SK-N-SH treated with all-trans-retinoic acid at 6 μM for 48 hours (cell line): Measurements from ENCODE around the gene SPTB.

Experiments used
- ATAC-seq: fragments of 200-7000 bp; cut with Tn5 transposase; 3 replicates; pipeline ENCODE4 v1.9.1; 2020; ENCODE audit warnings: mild to moderate bottlenecking, moderate library complexity
- ARNTL ChIP-seq: fragments of 450-650 bp; formaldehyde crosslinking; IDR thresholded peaks from 2 replicates; pipeline ENCODE4 v1.5.0; 2020; ENCODE audit warnings: low read depth, mild to moderate bottlenecking, moderate library complexity, borderline replicate concordance
- BACH2 ChIP-seq: fragments of 250-450 bp; sonication (Bioruptor Pico); IDR thresholded peaks from 2 replicates; pipeline ENCODE4 v1.9.0; 2021; ENCODE audit warnings: mild to moderate bottlenecking, borderline replicate concordance
- CREB5 ChIP-seq: fragments of 250-450 bp; sonication (Bioruptor Pico); IDR thresholded peaks from 2 replicates; pipeline ENCODE4 v1.5.1; 2020; ENCODE audit warnings: low read depth, mild to moderate bottlenecking, moderate library complexity
- CSDC2 ChIP-seq: fragments of 250-450 bp; sonication (Bioruptor Pico); IDR thresholded peaks from 2 replicates; pipeline ENCODE4 v1.5.0; 2020; ENCODE audit warnings: mild to moderate bottlenecking, moderate library complexity
- CSRNP3 ChIP-seq: fragments of 250-450 bp; sonication (Bioruptor Pico); IDR thresholded peaks from 2 replicates; pipeline ENCODE4 v1.5.1; 2021; ENCODE audit warnings: mild to moderate bottlenecking, moderate library complexity
- ESRRG ChIP-seq: fragments of 250-450 bp; sonication (Bioruptor Pico); IDR thresholded peaks from 2 replicates; pipeline ENCODE4 v1.6.1; 2021; ENCODE audit warnings: mild to moderate bottlenecking
- GLIS3 ChIP-seq: fragments of 250-450 bp; sonication (Bioruptor Pico); IDR thresholded peaks from 2 replicates; pipeline ENCODE4 v1.5.0; 2020; ENCODE audit warnings: mild to moderate bottlenecking, moderate library complexity
- ISL1 ChIP-seq: fragments of 250-450 bp; sonication (Bioruptor Pico); IDR thresholded peaks from 2 replicates; pipeline ENCODE4 v2.1.2; 2022; ENCODE audit warnings: mild to moderate bottlenecking, moderate library complexity
- PATZ1 ChIP-seq: fragments of 250-450 bp; sonication (Bioruptor Pico); IDR thresholded peaks from 2 replicates; pipeline ENCODE4 v1.8.0; 2020; ENCODE audit warnings: mild to moderate bottlenecking, moderate library complexity, borderline replicate concordance
- POU6F1 ChIP-seq: fragments of 250-450 bp; sonication (Bioruptor Pico); IDR thresholded peaks from 2 replicates; pipeline ENCODE4 v1.8.0; 2021; ENCODE audit warnings: low read depth, mild to moderate bottlenecking, moderate library complexity, borderline replicate concordance
- RARB ChIP-seq: fragments of 250-450 bp; sonication (Bioruptor Pico); IDR thresholded peaks from 2 replicates; pipeline ENCODE4 v1.8.0; 2021; ENCODE audit warnings: mild to moderate bottlenecking, moderate library complexity
- SNAI2 ChIP-seq: fragments of 250-450 bp; sonication (Bioruptor Pico); IDR thresholded peaks from 2 replicates; pipeline ENCODE4 v1.5.0; 2020; ENCODE audit warnings: mild to moderate bottlenecking, moderate library complexity
- TCF4 ChIP-seq: fragments of 250-450 bp; sonication (Bioruptor Pico); IDR thresholded peaks from 2 replicates; pipeline ENCODE4 v1.8.0; 2021; ENCODE audit warnings: mild to moderate bottlenecking, moderate library complexity, borderline replicate concordance
- TSHZ2 ChIP-seq: fragments of 250-450 bp; sonication (Bioruptor Pico); IDR thresholded peaks from 2 replicates; pipeline ENCODE4 v1.5.0; 2020; ENCODE audit warnings: mild to moderate bottlenecking, moderate library complexity
- ZC3H10 ChIP-seq: fragments of 250-450 bp; sonication (Bioruptor Pico); IDR thresholded peaks from 2 replicates; pipeline ENCODE4 v1.5.1; 2021; ENCODE audit warnings: mild to moderate bottlenecking, moderate library complexity
- ZFP3 ChIP-seq: fragments of 250-450 bp; sonication (Bioruptor Pico); IDR thresholded peaks from 2 replicates; pipeline ENCODE4 v1.5.0; 2020; ENCODE audit warnings: mild to moderate bottlenecking, moderate library complexity
- ZFP30 ChIP-seq: fragments of 450-650 bp; formaldehyde crosslinking; IDR thresholded peaks from 2 replicates; pipeline ENCODE4 v1.5.0; 2022; ENCODE audit warnings: mild to moderate bottlenecking, moderate library complexity
- ZNF565 ChIP-seq: fragments of 450-650 bp; formaldehyde crosslinking; conservative IDR thresholded peaks from 2 replicates; pipeline ENCODE4 v1.5.0; 2020; ENCODE audit warnings: low read depth, mild to moderate bottlenecking, moderate library complexity
- ZNF70 ChIP-seq: fragments of 450-650 bp; formaldehyde crosslinking; IDR thresholded peaks from 2 replicates; pipeline ENCODE4 v1.5.0; 2020; ENCODE audit warnings: mild to moderate bottlenecking, moderate library complexity

SPTB gene

GRCh38 chr14:64849940-64850339, 29.8 kb downstream of the SPTB start:
- no peak for ATAC-seq
- TF ChIP-seq ZC3H10 (CRISPR knock-in tag): no peak
- TF ChIP-seq POU6F1 (CRISPR knock-in tag): no peak
- no peak for TF ChIP-seq TSHZ2 (CRISPR knock-in tag)
- no peak for TF ChIP-seq RARB (CRISPR knock-in tag)
- no peak for TF ChIP-seq CSRNP3
- TF ChIP-seq ZNF70 (CRISPR knock-in tag): no peak
- TF ChIP-seq PATZ1 (CRISPR knock-in tag): no peak
- no peak for TF ChIP-seq SNAI2 (CRISPR knock-in tag)
- no peak for TF ChIP-seq BACH2 (CRISPR knock-in tag)
- no peak for TF ChIP-seq GLIS3
- no peak for TF ChIP-seq ARNTL (CRISPR knock-in tag)
- no peak for TF ChIP-seq ZFP30 (CRISPR knock-in tag)
- no peak for TF ChIP-seq CREB5 (CRISPR knock-in tag)

- ATAC-seq: no peak
- no peak for TF ChIP-seq ZNF70 (CRISPR knock-in tag)
- TF ChIP-seq TCF4 (CRISPR knock-in tag): no peak
- no peak for TF ChIP-seq GLIS3
- no peak for TF ChIP-seq CSDC2 (CRISPR knock-in tag)
- no peak for TF ChIP-seq ZC3H10 (CRISPR knock-in tag)
- TF ChIP-seq ZFP3 (CRISPR knock-in tag): no peak
- no peak for TF ChIP-seq TSHZ2 (CRISPR knock-in tag)
- TF ChIP-seq ESRRG: no peak
- TF ChIP-seq ARNTL (CRISPR knock-in tag): no peak
- TF ChIP-seq ISL1: no peak
- no peak for TF ChIP-seq CREB5 (CRISPR knock-in tag)
- TF ChIP-seq RARB (CRISPR knock-in tag): no peak
- no peak for TF ChIP-seq ZNF565 (CRISPR knock-in tag)
These were observed 31.5 kb downstream of the SPTB start for GRCh38 chr14:64848239-64848638.
